GF-D8 (cell line): ENCODE results near the gene REEP6.
A peak's percentile ranks its signal among the peaks of the same experiment; 100 is the strongest.
"Not testable (repeated sequence)": the region's sequence is repeated elsewhere in the genome, so short reads cannot be mapped to it uniquely, and the experiment has no call there.

Experiments
- DNase-seq: peaks from one replicate; lab custom pipeline; 2025; lab: John Stamatoyannopoulos, UW

REEP6 gene

GRCh38 chr19:1472231-1473084, 18.5 kb upstream of the REEP6 start:
- DNase-seq: no peak

- no peak for DNase-seq
These were observed 17.7 kb upstream of the REEP6 start for GRCh38 chr19:1473085-1473851.

- DNase-seq: no peak
These were observed 16.8 kb upstream of the REEP6 start for GRCh38 chr19:1474011-1474764.

DNA sequence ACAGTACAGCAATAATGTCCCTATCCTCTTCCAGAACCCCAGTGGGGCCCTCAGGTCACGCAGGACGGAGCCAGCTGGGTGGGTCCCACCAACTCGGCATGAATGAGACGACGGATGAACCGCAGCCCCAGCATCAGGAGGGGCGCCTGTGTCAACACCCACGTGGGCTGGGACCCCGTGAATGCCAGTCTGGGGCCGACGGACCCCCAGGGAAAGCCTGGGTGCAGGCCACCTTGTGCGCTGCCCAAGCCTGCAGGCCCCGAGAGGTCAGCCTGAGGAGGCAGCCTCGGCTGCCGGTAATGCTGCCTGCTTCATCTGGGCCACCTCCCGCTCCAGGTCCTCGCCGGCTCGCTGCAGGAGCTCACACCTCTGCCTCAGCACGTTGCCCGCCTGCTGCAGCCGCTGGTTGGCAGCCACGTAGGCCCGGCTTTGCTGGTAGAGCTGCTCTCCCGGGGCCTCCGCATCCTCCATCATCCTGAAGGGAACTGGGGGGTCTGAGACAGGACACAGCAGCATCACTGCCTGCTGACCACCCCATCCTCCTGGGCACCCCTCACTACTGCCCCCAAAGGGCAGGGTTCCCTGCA, 16.1 kb upstream of the REEP6 start:
- no peak for DNase-seq

DNA sequence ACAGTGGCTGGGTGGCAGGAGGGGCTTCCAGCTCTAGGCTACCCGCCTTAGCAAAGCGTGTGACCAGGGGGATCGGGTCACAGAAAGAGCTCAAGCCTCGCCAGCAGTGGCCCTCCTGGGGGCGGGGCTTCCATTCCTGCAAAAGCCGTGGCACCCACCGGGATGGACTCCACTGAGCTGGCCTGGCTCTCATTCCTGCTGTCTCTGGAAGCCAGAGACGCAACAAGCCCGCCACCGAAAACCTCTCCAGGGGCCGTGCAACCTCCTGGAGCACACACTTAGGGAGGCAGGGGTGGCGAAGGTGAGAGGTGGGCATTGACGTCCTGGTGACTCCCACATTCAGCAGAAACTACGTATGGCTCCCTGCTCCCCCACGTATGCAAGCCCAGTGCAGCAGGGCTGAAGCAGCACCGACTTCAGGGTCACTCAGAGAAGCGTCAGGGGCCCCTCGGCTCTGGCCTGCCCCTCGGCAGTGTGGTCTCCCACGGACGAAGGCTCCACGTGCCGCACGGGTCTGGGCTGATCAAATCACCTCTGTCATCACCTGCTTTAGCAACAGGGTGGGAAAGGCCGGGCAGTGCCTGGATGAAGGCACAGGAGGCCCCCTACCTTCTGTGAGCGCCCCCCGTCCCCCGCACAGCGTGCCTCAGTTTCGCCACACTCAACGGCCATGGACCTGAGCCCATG, 15.1 kb upstream of the REEP6 start:
- DNase-seq: no peak

- DNase-seq: not testable (repeated sequence)
These were observed 13.9 kb upstream of the REEP6 start for GRCh38 chr19:1477056-1477455.

GRCh38 chr19:1478934-1479707, 11.9 kb upstream of the REEP6 start, which contains the start of gene C19orf25:
Gene C19orf25 (minus strand): TSS chr19:1479215. CDS start chr19:1478903, 312 bp downstream.
- DNase-seq: peak; percentile 83

GRCh38 chr19:1481224-1481892, 9.6 kb upstream of the REEP6 start:
- DNase-seq: no peak

DNA sequence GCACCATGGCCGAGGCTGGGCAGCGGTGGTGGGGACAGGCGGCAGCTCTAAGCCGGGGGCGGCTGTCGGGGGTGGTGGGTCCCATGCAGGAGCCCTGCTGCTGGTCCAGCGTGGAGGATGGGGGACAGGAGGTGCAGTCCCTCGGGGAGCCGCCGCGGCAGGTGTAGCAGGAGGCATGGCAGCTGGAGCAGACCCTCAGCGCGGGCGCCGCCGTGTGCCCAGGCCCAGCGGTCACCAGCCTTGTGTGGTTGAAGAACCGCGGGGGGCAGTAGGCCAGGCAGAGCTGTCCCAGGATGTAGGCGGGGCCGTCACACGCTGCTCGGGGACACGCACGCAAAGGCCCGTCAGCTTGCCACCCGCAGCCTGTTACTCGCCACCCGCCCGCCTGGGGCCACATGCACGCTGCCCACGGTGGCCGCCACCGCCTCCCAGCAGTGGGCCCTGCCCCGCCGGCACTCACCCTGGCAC, 9.1 kb upstream of the REEP6 start:
- DNase-seq: no peak

- DNase-seq: no peak
These were observed 8.4 kb upstream of the REEP6 start for GRCh38 chr19:1482361-1483130.

- no peak for DNase-seq
These were observed 7.6 kb upstream of the REEP6 start for GRCh38 chr19:1483131-1483978.

DNA sequence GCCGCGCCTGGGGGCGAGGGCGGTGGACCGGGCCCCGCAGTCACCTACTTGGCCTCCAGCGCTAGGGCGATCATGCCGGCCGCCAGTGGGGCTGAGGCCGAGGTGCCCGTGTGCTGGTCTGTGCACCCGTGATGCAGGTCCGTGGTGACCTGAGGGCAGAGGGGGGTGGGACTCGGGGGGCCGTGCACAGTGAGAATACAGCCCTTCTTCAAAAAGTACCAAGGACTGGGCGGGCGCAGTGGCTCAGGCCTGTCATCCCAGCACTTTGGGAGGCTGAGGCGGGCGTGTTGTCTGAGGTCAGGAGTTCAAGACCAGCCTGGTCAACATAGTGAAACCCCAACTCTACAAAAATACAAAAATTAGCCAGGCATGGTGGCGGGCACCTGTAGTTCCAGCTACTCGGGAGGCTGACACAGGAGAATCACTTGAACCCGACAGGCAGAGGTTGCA, 7.0 kb upstream of the REEP6 start:
- DNase-seq: no peak

DNA sequence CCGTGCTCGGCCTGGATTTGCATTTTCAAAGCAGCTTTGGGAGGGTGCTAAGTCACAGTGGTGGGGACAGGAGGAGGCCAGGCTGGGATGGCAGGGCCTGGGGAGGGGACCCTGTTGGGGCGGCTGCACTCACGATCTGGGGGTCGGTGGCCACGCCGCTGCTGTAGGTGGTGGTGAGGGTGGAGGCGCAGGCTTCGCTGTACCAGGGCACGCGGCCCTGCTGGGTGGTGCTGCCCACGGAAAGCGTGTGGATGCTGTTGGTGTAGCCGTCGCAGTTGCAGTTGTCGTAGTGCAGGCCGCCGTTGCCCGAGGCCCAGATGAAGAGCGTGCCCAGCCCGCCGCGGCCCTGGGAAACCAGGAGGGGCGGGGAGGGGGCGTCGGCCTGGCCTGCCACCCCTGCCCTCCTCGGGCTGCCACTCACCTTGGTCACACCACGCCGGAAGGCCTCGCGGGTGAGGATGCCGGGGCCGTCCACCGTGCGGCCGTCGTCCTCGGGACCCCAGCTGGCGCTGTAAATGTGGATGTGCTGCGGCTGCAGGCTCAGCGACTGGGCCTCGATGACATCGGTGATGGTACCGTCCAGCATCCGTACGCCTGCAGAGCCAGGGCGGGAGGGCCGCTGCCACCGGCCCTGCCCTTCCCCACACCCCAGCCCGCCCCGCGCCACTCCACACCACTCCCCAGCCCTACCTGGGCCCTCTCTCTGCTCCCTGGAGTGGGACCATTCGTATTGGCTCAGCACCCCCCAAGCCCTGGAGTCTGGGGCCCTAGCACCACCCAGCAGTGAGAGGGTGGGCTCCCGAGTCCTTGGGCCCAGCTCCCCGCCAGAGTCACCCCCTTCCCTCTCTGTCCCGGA, 4.0 kb upstream of the REEP6 start:
- no peak for DNase-seq

DNA sequence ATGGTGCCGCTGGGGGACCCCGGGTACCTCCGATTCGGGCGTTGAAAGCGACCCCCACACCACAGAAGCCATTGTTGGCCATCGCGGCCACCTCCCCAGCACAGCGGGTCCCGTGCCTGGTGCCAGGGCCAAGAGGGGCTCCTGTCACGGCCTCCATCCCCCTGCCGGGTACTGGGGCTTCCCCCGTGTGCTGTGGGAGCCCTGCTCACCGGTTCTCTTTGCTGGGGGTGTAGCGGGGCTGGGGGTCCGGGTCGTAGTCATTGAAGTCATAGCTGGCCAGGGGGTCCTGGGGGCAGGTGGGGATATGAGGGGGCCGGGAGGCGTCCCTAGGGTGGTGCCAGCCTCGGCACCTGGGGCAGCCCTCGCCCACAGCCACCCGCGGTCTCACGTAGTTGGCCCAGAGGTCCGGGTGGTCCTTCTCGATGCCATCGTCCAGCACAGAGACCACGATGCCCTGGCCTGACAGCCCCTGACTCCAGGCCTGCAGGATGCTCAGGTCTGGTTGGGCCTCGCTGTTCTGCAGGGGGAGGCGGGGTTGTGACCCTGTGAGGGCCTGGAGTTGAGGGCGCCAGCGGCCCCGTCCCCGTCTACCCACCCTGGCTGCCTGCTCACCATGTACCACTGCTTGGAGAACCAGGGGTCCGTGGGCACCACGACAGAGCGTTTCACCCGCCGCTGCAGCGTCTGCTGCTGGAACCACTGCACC, 3.3 kb upstream of the REEP6 start:
- no peak for DNase-seq

DNA sequence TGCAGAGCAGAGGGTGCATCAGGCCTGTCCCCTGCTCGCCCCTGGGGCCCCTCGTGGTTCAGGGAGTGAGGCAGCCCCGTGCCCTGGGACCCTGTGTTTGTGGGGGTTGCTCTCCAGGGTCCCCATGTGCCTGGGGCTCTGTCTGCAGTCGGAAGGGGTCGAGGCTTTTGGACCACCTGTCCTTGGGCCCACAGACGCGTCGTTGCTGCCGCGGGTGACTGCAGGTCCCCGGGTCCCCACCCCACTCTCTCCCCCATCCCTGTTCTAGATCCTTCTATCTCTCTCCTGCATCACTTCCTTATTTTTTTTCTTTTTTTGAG, 2.7 kb upstream of the REEP6 start:
- no peak for DNase-seq

- DNase-seq: no peak
These were observed 1.3 kb upstream of the REEP6 start for GRCh38 chr19:1489463-1490310.
